Endothelial cell of umbilical vein (primary cell): ENCODE data around the gene CELF2.

Experiments used
- CTCF ChIP-seq, 2 donors: IDR thresholded peaks; 1 replicate in 1 of 2; 2 replicates in 1 of 2; pipeline ENCODE4 v1.5.1; 2011; ENCODE audit warnings: low read length in 2 of 2, mild to moderate bottlenecking in 2 of 2, moderate library complexity in 2 of 2, control low read depth in 1 of 2, inconsistent platforms in 1 of 2, low read depth in 1 of 2; ENCODE audit not compliant: insufficient read depth in 1 of 2; ENCODE audit errors: extremely low read depth in 1 of 2
- GATA2 ChIP-seq: IDR thresholded peaks from 2 replicates; pipeline ENCODE4 v1.7.0; 2011; ENCODE audit warnings: low read depth, mild to moderate bottlenecking, moderate library complexity, mixed read lengths, low read length; ENCODE audit not compliant: insufficient read length, insufficient read depth
- JUN ChIP-seq: IDR thresholded peaks from 2 replicates; pipeline ENCODE4 v1.6.1; 2011; ENCODE audit warnings: borderline replicate concordance, low read depth; ENCODE audit not compliant: insufficient read length, insufficient read depth
- MAX ChIP-seq: IDR thresholded peaks from 2 replicates; pipeline ENCODE4 v1.6.1; 2011; ENCODE audit not compliant: insufficient read depth, insufficient read length
- MYC ChIP-seq: IDR thresholded peaks from one replicate; pipeline ENCODE4 v1.6.1; 2011; ENCODE audit warnings: mild to moderate bottlenecking, low read depth, low read length
- POLR2A ChIP-seq: IDR thresholded peaks from 2 replicates; pipeline ENCODE4 v1.6.1; 2012; ENCODE audit warnings: low read depth, mild to moderate bottlenecking, control low read depth, low read length
- POLR2AphosphoS5 ChIP-seq: IDR thresholded peaks from 2 replicates; pipeline ENCODE4 v1.6.1; 2012; ENCODE audit warnings: low read depth, mild to moderate bottlenecking, control low read depth, low read length, moderate library complexity; ENCODE audit not compliant: insufficient read depth

- TF ChIP-seq POLR2AphosphoS5 (no peak), CTCF (IDR thresholded peaks at IDR 0.05; ENCODE audit: extremely low read depth in 1 of 2, insufficient read depth in 1 of 2, low read depth in 1 of 2, low read length in 2 of 2) (no peak), POLR2A (no peak), GATA2 (no peak), JUN (no peak), MYC (no peak), MAX (no peak)
Observed at GRCh38 chr10:11170993-11171851, 153.6 kb downstream of the CELF2 start.
